T47D (cell line): ENCODE results near the gene ADCY2.

Experiments
- DNase-seq, 2 experiments: peaks; one replicate each; pipeline versions ENCODE4 v3.0.0 to v3.0.0-alpha.2; 2011 to 2012; ENCODE audit warnings: low read depth in 1 of 2, low spot score in 1 of 2
- JUND ChIP-seq: IDR thresholded peaks from 2 replicates; pipeline ENCODE4 v1.6.1; 2012; ENCODE audit warnings: low read depth
- in situ Hi-C: cut with HindIII; loops from 2 replicates; pipeline ENCODE4 v1.10.0; 2016; ENCODE audit warnings: low sequenced_read_pairs, low pct_unique_long_range_greater_than_20kb

Gene ADCY2

DNA sequence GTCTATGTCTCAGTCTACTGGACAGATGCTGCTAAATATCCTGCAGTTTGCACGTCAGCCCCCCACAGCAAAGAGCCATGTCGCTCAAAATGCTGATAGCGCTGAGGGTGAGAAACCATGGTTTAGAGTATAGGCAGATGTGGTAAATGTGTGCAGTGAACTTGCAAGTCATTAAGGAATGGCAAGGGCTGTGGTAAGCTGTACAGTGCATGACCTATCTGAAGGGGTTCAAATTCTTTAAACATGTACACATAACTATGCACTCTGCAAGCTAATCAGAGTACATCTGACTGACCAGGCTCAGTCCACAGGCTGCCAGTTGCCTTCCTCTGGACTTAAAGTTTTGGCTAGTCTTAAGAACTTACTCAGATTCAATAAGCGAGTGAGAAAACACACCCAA, 284.3 kb downstream of the ADCY2 start:
- in situ Hi-C loops: no loop called here
- DNase-seq: no peak
- TF ChIP-seq JUND: no peak

DNA sequence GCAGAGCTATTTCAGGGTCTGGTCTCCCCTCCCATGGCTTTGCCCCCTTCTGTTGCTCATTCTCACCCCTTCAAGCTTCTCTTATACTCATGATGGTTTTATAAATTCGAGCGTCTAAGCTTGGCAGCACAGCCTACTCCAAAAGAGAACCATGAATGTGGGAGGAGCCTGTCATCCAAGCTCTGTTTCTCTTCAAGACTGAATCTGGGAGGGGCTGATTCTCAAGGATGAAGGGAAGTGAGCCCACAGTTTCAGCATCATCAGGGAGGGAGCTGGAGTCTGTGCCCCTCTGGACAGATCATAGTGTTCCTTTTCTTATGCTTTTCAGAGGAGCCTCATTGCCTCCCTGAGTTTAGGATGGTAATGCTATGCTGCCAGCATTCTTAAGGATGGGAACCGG, 286.4 kb downstream of the ADCY2 start:
- no peak for DNase-seq
- in situ Hi-C loops: no loop called here
- TF ChIP-seq JUND: no peak

DNA sequence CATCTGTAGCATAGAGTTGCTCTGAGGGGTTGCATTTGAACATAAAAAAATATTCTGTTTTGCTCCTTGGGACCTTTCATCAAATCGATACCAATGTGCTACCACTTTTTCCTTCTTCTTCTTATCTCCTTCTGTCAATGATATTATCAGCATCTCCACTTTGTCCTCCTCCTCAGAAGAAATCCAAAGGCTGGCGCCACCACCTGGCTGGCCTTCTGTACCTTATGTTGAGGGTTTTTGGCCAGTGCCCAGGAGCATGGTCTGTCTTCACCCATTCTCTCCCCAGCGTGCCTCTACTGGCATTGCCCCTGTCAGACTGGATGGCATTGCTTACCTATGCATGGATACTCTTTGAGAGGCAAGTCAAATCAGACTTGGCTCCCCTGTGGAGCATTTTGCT, 287.8 kb downstream of the ADCY2 start:
- in situ Hi-C loops: no loop called here
- peak in 1 of 2 experiments; percentile 18 for DNase-seq
- no peak for TF ChIP-seq JUND

DNA sequence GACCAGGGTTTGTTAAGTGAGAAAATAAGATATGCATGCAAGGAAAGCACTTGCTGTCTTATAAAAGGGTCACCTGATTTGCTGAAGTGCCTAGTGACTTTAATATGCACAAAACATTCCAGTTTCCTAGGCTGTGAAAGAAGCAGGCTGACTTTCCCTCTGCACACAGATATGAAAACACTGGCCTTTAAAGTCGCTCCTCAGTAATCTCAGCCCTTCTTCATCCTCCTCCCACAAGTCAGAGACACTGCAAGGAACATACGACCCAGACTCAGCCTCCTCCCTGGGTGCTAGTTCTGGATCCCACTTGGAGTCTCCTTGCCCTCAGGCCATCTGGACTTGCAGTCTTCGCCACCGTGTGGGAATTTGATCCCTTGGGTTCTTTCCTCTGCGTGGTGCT, 288.9 kb downstream of the ADCY2 start:
- no peak for DNase-seq
- TF ChIP-seq JUND: no peak
- in situ Hi-C loops: no loop called here

DNA sequence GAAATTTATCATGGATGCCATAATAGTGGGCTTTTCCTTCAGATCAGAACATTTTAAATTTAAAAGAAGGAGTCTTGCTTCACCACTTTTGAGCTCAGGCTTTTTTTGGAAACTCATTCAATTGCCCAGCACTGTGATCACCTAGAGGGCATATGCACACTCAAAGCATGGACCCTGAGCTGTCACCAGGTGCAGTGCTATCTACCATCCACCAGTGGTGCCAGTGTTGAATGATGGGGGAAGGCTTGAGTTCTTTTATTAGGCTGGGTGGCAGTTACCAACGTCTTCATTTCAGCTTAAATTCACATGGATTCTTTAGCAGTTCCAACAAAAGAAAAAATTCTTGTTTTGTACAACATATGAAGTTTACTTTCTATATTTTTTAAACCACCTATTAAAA, 290.9 kb downstream of the ADCY2 start:
- DNase-seq: peak in 1 of 2 experiments; percentile 15
- no peak for TF ChIP-seq JUND
- in situ Hi-C loops: no loop called here

DNA sequence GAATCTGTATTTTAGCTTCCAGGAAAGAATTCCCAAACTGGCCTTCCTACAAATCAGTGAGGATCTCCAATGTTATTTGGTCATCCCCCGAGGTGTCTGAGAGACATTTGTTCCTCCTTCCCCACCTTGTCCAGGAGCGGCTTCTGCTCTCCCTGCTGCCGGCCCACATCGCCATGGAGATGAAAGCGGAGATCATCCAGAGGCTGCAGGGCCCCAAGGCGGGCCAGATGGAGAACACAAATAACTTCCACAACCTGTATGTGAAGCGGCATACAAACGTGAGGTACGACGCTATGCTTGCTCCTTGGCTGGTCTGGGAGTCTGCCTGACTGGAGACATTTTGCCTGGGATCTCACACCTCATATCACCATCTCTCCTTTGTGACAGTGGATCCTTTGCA, 294.6 kb downstream of the ADCY2 start:
- TF ChIP-seq JUND: no peak
- in situ Hi-C loops: no loop called here
- DNase-seq: no peak

DNA sequence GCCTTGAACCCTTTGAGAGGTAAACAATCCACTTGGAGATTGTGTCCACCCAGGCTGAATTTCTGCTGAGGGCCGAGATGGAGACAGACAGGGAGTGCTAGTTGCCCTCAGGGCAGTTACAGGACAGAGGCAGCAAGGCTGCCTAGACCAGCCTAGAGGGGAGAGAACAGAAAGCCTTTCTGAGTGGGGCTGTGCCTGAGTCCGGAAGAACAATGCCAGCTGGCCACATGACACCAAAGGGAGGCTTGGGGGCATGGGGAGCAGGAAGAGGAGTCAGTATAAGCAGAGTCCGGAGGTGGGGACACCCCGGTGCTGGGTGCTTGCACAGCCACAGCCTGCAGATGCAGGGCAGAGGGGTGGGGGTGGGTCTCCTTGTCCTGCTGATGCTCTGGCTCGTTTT, 309.3 kb downstream of the ADCY2 start:
- DNase-seq: no peak

DNA sequence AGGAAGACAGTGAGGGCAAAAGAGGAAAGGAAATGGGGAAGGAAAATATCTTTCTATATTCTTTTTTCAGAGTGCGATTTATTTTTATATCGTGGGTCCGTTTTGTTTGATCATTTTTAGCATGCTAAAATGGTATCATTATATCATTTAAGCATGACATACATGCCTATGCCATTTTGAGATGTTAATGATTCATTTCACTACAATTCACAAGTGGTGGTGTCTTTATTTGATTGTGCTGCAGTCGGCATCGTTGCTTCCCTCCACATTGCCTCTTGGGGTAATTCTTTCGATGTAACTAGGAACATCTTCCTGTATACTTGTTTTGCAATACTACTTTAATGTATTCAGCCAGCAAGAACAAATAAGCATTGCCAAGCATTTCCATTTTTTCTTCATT, 309.8 kb downstream of the ADCY2 start:
- no peak for TF ChIP-seq JUND
- no peak for DNase-seq
- in situ Hi-C loops: no loop called here

More for the DNA sequence above, 309.3 kb downstream of the ADCY2 start:
- no peak for TF ChIP-seq JUND
- in situ Hi-C loops: no loop called here

DNA sequence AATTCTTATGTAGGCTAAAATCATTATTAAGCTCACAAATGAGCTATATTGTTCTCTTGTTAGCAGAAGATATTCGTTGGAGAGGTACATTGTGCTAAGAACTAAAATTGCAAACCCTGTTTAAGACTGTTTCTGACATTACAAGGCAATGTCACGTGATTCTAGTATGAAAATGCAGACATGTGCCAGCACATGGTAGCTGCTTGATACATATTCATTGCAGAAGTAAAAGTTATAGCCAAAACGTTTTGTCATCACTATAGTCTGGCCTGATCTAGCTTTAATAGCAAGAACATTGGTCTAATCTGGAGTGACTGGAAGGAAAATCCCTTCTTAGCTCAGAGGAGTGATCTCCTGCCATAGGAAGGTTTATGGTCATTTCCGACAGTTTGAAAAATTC, 310.3 kb downstream of the ADCY2 start:
- no peak for DNase-seq
- in situ Hi-C loops: no loop called here
- no peak for TF ChIP-seq JUND

DNA sequence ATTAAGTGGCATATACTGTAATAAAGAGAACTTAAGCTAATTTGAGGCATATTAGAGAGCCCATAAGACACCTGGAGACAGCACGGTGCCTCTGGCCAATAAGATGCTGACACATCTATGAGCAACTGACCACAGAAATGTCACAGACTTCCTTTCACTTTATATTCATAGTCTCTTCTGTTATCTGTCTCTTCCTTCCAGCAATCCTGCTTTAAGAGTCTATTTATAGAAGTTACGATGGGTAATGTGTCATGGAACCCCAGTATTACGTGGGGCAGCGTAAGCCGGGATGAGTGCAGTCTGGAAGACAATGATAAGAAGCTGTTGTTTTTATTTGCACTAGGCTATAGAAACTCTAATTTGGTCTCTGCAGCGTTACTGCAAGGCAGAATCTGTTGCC, 318.2 kb downstream of the ADCY2 start:
- in situ Hi-C loops: no loop called here
- no peak for TF ChIP-seq JUND
- DNase-seq: no peak

DNA sequence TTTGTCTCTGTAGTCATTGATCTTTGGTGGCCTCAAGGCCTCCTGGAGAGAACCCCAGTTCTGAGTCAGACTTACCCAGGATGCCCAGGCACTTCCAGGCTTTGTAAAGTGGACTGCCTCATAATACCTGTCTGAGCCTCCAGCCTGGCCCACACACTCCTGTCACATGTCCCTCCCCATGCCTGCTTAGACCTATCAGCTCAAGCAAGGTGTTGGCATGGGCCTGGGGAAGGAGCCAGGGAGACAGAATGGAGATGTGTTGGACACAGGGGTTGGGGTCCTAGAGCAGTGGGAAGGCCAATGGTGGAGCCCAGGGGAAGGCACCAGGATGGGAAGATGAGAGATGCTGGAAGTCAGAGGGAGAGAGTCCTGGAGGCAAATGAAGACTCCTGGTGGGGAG, 318.8 kb downstream of the ADCY2 start:
- in situ Hi-C loops: no loop called here
- no peak for DNase-seq
- TF ChIP-seq JUND: no peak

DNA sequence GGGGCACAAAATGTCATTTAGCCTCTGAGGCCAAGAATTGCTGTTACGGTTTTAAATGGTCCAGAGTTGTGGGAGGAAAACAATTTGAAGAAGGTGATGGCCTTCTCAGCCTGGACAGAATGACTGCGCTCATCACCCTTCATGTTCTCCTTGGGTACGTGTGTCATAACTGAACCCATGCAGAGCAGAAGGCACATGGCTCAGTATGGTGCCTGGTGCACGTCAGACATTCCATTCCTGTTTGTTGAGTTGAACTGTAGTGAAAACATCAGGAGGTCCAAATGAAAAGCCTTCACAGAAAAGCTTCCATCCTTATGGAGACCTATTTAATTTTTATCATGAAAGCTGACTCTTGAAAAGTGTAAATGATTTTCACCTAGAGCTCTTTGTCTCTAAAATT, 321.8 kb downstream of the ADCY2 start:
- no peak for DNase-seq
- in situ Hi-C loops: no loop called here
- no peak for TF ChIP-seq JUND

DNA sequence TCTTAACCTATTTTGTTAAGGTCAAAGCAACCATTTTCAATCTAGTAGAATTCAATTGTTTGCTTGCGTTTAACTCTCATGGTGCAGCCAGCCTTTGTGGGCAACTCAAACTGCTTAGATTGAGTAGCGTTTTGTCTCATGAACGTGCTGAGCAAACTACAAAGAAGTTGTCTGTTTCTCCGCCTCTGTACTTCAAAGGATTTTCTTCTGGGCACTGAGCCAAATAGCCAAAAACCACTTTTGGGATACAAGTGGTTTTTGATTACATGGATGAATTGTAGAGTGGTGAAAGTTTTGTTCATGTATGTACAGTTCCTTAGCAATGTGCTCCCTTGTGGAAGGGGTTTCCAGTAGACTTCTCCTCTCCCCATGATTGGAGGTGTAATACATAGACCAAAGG, 332.1 kb downstream of the ADCY2 start:
- TF ChIP-seq JUND: no peak
- no peak for DNase-seq
- in situ Hi-C loops: no loop called here

DNA sequence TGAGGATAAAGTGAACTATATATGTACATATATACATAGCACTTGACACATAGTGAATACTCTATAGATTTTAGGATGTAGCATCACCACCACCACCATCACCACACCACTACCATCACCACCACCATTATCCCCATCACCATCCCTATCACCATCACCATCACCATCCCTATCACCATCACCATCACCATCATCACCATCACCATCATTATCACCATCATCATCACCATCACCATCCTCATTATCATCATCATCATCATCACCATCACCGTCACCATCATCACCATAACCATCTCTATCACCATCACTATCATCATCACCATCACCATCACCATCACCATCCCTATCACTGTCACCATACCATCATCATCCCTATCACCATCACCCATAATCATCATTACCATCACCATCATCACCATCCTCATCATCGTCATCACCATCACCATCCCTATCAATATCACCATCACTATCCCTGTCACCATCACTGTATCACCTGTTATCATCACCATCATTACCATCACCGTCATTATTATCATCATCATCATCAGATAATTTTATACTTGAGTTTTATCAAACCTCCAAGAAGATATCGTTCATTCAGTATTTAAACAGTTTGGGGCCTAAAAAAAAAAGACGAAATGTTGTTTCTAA, 345.6 kb downstream of the ADCY2 start:
- no peak for TF ChIP-seq JUND
- in situ Hi-C loops: no loop called here
- DNase-seq: no peak
